Mammary epithelial cell (primary cell): ENCODE results near the gene MEGF11.

Experiments used
- CTCF ChIP-seq, 2 donors: IDR thresholded peaks in 1 of 2; conservative IDR thresholded peaks in 1 of 2; 2 replicates each; pipeline ENCODE4 v1.5.1; 2011 to 2012; ENCODE audit warnings: inconsistent platforms in 2 of 2, low read length in 2 of 2, mild to moderate bottlenecking in 2 of 2, control low read depth in 1 of 2, low read depth in 1 of 2; ENCODE audit not compliant: insufficient read depth in 1 of 2; ENCODE audit errors: extremely low read depth in 1 of 2
- EZH2 ChIP-seq: IDR thresholded peaks from 2 replicates; pipeline ENCODE4 v1.6.1; 2012; ENCODE audit warnings: low read length, inconsistent platforms, borderline replicate concordance

GRCh38 chr15:66126031-66126441 lies 127.5 kb downstream of the MEGF11 start:
- no peak for TF ChIP-seq CTCF (conservative IDR thresholded peaks at IDR 0.05 in 1 of 2, IDR thresholded peaks at IDR 0.05 in 1 of 2; ENCODE audit: extremely low read depth in 1 of 2, insufficient read depth in 1 of 2, low read depth in 1 of 2, low read length in 2 of 2)
- no peak for TF ChIP-seq EZH2
